Measurements from ENCODE around the gene COMP. TPM values are rescaled to one million over a fixed set of nuclear protein-coding genes. Genes with fewer than 3 reads are reported as not detected.

The COMP gene
- total RNA-seq, 4 donors from 2014 or later, result 0.33 to 0.83 (median 0.62) TPM

DNA sequence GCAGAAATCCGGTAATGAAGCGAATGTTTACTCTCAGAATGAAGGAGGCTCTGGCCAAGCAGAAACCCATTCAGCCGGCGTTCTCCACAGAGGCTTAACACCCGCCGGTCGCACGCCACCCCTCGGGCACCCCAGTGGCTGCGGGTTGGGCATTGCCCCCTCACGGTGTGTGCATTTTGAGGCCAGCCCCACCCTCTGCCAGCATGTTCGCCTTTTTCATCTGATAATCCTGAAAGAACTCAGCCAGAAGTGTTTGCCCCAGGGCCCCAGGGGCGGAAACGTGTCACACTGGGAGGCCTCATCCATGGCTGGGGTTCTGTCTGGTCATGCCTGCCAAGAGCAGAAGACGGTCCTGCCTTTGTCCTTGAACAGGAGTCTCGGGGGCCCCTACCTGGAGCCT is 34.2 kb downstream of the COMP start:
- no peak for DNase-seq (ENCODE audit: extremely low spot score)
- H3K36me3 ChIP-seq, result peaks cover 4 to 45% (median 14%) of the 10 kb centered on the region in 4 donors
- H3K4me3 ChIP-seq, result no peak overlapping the region
- no peaks in the 10 kb centered on the region for H3K27me3 ChIP-seq
- peaks cover under 1 to 12% (median 11%) of the 10 kb centered on the region in 4 donors for H3K4me1 ChIP-seq
- intact Hi-C loops (cut with DNase I), result no loop called here
- no peaks in the 10 kb centered on the region for H3K9me3 ChIP-seq
- TF ChIP-seq POLR2A (IDR thresholded peaks at IDR 0.05; ENCODE audit: low read depth), result no peak
- no peak for TF ChIP-seq EP300 (IDR thresholded peaks at IDR 0.05)
- no peak for TF ChIP-seq POLR2AphosphoS5 (IDR thresholded peaks at IDR 0.05)
- no peak overlapping the region for H3K27ac ChIP-seq (replicated peaks in 1 of 4)
- 94% methylated on average over 15 of the region's 16 CpGs for WGBS

DNA sequence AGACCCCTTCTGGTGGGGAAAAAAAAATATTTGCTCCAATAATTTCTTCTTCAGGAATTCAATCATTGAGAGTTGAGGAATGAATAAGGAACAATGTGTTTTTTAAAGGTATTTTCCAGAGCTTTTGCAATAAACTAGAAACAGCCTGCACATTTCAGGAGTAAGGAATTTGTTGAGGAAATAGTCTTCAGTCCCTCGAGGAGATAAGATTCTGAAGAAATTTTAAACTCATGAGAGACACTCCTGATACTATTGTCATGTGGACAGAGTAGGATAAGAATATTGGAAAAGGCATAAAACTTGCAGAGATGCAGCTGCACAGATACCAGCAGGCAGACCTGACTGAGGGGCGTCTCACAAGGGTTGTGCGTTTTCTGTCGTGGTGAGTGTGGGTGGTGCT is 36.6 kb downstream of the COMP start:
- peaks cover 10 to 67% (median 26%) of the 10 kb centered on the region in 4 donors for H3K36me3 ChIP-seq
- intact Hi-C loops (cut with DNase I), result no loop called here

DNA sequence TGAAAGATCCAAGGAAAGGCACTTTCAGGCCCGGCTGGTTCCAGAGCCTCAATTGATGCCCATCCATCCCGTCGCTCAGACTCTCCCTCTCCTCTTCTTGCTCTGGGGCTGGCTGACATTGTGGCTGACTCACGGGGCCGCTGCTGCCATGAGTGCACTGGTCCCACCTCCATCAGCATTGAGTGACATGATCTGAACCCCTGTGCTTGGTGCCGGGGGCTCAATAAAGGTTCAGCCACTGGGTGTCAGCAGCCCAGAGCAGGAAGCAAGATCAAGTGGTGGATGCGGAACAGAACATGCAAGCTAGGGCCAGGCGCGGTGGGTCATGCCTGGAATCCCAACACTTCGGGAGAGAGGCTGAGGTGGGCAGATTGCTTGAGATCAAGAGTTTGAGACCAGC is 39.5 kb downstream of the COMP start:
- peaks cover 10 to 66% (median 23%) of the 10 kb centered on the region in 4 donors for H3K36me3 ChIP-seq
- no peaks in the 10 kb centered on the region for H3K9me3 ChIP-seq
- TF ChIP-seq, protein P1, sequence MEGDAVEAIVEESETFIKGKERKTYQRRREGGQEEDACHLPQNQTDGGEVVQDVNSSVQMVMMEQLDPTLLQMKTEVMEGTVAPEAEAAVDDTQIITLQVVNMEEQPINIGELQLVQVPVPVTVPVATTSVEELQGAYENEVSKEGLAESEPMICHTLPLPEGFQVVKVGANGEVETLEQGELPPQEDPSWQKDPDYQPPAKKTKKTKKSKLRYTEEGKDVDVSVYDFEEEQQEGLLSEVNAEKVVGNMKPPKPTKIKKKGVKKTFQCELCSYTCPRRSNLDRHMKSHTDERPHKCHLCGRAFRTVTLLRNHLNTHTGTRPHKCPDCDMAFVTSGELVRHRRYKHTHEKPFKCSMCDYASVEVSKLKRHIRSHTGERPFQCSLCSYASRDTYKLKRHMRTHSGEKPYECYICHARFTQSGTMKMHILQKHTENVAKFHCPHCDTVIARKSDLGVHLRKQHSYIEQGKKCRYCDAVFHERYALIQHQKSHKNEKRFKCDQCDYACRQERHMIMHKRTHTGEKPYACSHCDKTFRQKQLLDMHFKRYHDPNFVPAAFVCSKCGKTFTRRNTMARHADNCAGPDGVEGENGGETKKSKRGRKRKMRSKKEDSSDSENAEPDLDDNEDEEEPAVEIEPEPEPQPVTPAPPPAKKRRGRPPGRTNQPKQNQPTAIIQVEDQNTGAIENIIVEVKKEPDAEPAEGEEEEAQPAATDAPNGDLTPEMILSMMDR (IDR thresholded peaks at IDR 0.05), result no peak
- no peak for TF ChIP-seq POLR2AphosphoS5 (IDR thresholded peaks at IDR 0.05)
- H3K4me1 ChIP-seq, result peaks cover 0 to 6% (median 4%) of the 10 kb centered on the region in 4 donors
- intact Hi-C loops (cut with DNase I), result no loop called here
- WGBS, result 89% methylated on average over 10 of the region's 10 CpGs
- H3K4me3 ChIP-seq, result no peak overlapping the region
- no peak overlapping the region for H3K27ac ChIP-seq (replicated peaks in 1 of 4)
- no peak for DNase-seq (ENCODE audit: extremely low spot score)
- H3K27me3 ChIP-seq, result no peaks in the 10 kb centered on the region

More for the DNA sequence above, 36.6 kb downstream of the COMP start:
- no peaks in the 10 kb centered on the region for H3K27me3 ChIP-seq
- 93% methylated on average over 4 of the region's 4 CpGs for WGBS
- DNase-seq (ENCODE audit: extremely low spot score), result no peak
- TF ChIP-seq EP300 (IDR thresholded peaks at IDR 0.05), result no peak
- no peak for TF ChIP-seq POLR2AphosphoS5 (IDR thresholded peaks at IDR 0.05)
- no peak for TF ChIP-seq POLR2A (IDR thresholded peaks at IDR 0.05; ENCODE audit: low read depth)
- no peak overlapping the region for H3K4me3 ChIP-seq
- no peaks in the 10 kb centered on the region for H3K4me1 ChIP-seq
- H3K9me3 ChIP-seq, result no peaks in the 10 kb centered on the region
- H3K27ac ChIP-seq (replicated peaks in 1 of 4), result no peak overlapping the region

DNA sequence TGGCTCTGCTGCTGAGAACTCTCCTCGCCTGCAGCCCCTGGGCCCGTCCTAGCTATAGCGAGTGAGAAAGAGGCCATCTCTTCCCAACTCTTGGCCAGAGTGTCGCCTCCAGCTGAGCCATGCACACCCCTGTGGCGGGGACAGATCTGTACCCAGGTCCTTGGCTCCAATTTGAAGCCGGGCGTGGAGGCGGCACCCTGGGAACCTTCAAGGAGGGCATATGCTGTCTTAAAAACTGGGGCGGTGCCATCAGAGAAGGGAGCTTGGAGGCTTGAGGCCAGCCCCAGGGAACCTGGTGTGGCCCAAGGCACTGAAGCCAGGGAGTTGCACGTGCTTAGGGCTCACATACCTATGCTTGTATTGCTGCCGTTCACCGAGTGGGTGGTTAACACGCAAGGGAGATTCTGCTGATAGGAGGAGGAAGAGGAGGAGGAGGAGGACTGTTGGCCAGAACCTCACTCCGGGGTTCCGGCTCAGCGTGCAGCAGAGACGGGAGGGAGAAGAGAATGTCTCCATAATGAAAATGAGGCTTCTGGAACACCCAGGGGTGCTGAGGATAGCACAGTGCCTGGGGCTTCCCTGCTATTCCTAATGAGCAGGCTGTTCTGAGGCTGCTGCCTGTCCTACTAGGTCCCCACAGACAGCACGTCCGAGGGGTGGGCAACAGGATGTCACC is 40.7 kb downstream of the COMP start:
- intact Hi-C loops (cut with DNase I), result no loop called here
- 90% methylated on average over 15 of the region's 19 CpGs for WGBS
- TF ChIP-seq POLR2A (IDR thresholded peaks at IDR 0.05; ENCODE audit: low read depth) (no peak), POLR2AphosphoS5 (IDR thresholded peaks at IDR 0.05) (no peak), EP300 (IDR thresholded peaks at IDR 0.05) (no peak)
- TF ChIP-seq, protein P1 (IDR thresholded peaks at IDR 0.05), result no peak
- Histone ChIP-seq H3K27me3 (no peaks in the 10 kb centered on the region), H3K9me3 (no peaks in the 10 kb centered on the region), H3K4me3 (no peak overlapping the region), H3K4me1 (peaks cover 0 to 16% (median 8%) of the 10 kb centered on the region in 4 donors), H3K36me3 (peaks cover 10 to 61% (median 23%) of the 10 kb centered on the region in 4 donors), H3K27ac (replicated peaks in 1 of 4) (no peak overlapping the region)
- DNase-seq (ENCODE audit: extremely low spot score), result no peak

DNA sequence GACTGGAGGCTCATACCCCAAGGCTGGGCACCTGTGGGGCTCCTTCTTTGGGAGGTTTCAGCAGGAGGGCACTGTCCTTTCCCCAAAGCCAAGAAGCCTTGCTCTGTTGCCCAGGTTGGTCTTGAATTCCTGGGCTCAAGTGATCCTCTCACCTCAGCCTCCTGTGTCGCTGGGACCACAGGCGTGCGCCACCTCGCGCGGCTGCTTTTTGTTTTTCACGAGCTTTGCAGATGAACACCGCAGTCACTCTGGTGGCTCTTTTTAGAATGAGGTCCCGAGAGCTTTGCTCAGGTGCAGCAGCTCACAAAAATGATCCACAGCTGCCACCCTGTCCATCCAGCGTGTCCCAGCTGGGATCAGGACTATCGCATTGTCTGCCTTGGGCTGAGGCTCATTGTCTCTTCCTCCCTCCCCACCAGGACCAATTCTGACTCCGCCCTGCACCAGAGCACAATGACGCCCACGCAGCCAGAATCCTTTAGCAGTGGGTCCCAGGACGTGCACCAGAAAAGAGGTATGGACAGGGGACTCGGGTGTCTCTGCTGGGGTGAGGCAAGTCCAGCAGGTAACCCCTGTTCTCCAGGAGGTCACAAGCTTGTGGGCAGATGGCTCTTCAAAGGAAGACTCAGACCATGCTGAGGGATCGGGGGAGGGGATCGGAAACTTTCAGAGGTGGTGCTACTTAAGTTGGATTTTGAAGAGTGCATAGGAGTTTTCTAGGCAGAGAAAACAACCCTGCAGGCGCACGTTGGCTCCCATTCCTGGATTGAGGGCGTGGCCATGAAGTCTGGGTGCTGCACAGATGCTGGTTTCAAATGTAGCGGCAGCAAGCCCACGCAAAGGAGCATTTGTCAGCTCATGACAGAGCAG is 41.5 kb downstream of the COMP start:
- no peak for DNase-seq (ENCODE audit: extremely low spot score)

More for the DNA sequence above, 41.5 kb downstream of the COMP start:
- H3K27me3 ChIP-seq, result no peaks in the 10 kb centered on the region
- intact Hi-C loops (cut with DNase I), result no loop called here
- H3K9me3 ChIP-seq, result no peaks in the 10 kb centered on the region
- H3K4me3 ChIP-seq, result no peak overlapping the region
- TF ChIP-seq POLR2A (IDR thresholded peaks at IDR 0.05; ENCODE audit: low read depth) (no peak), POLR2AphosphoS5 (IDR thresholded peaks at IDR 0.05) (no peak), EP300 (IDR thresholded peaks at IDR 0.05) (no peak)
- TF ChIP-seq, protein P1 (IDR thresholded peaks at IDR 0.05), result no peak
- H3K27ac ChIP-seq (replicated peaks in 1 of 4), result no peak overlapping the region
- peaks cover 0 to 17% (median 8%) of the 10 kb centered on the region in 4 donors for H3K4me1 ChIP-seq
- 92% methylated on average over 17 of the region's 23 CpGs for WGBS
- peaks cover 10 to 57% (median 23%) of the 10 kb centered on the region in 4 donors for H3K36me3 ChIP-seq

Data from esophagus muscularis mucosa (tissue), 4 donors.